PC-9 (cell line): ENCODE data around the gene CD93. TPM values are rescaled to one million over a fixed set of nuclear protein-coding genes. Genes with fewer than 3 reads are reported as not detected.

Experiments
- BruUV-seq: library from RNA; stranded (reverse); fragments of 400-500 nt; replicated peaks from 2 replicates; lab custom pipeline; 2021; lab: Mats Ljungman, UMichigan
- CTCF ChIA-PET: fragments of 300-600 bp; sonication (Branson Sonifier 250); formaldehyde crosslinking; loops from one replicate; lab custom pipeline; 2022; ENCODE audit warnings: antibody characterized with exemption; lab: Charles Lee
- POLR2A ChIA-PET: fragments of 300-600 bp; sonication (Branson Sonifier 250); formaldehyde crosslinking; loops from one replicate; lab custom pipeline; 2022; ENCODE audit warnings: antibody characterized with exemption; ENCODE audit not compliant: unreplicated experiment; lab: Charles Lee
- DNase-seq, 2 experiments: peaks; one replicate each; pipeline versions ENCODE4 v3.0.0 to v3.0.0-alpha.2; 2015 to 2022; ENCODE audit warnings: mixed read lengths in 1 of 2
- H2AFZ ChIP-seq: fragments of 200-600 bp; sonication (generic); 2 replicates; pipeline ENCODE4 v1.8.1; 2017; ENCODE audit warnings: antibody characterized with exemption
- H3F3A ChIP-seq: fragments of 200-600 bp; sonication (generic); 2 replicates; pipeline ENCODE4 v1.8.1; 2017; ENCODE audit warnings: antibody characterized with exemption, mild to moderate bottlenecking, low read depth; ENCODE audit not compliant: insufficient read depth
- H3K27ac ChIP-seq: fragments of 200-600 bp; sonication (generic); 2 replicates; pipeline ENCODE4 v1.6.1; 2016; ENCODE audit warnings: mixed run types
- H3K27me3 ChIP-seq: fragments of 200-600 bp; sonication (generic); 2 replicates; pipeline ENCODE4 v1.6.1; 2016; ENCODE audit warnings: low read depth, mixed run types; ENCODE audit not compliant: insufficient read depth
- H3K36me3 ChIP-seq: fragments of 200-600 bp; sonication (generic); 2 replicates; pipeline ENCODE4 v1.6.1; 2016; ENCODE audit warnings: low read depth, mixed run types
- H3K4me1 ChIP-seq: fragments of 200-600 bp; sonication (generic); replicated peaks from 2 replicates; pipeline ENCODE4 v1.6.1; 2016; ENCODE audit warnings: mixed run types; ENCODE audit not compliant: insufficient read depth
- H3K4me2 ChIP-seq: fragments of 200-600 bp; sonication (generic); 2 replicates; pipeline ENCODE4 v1.6.1; 2017; ENCODE audit warnings: mixed run types
- H3K4me3 ChIP-seq: fragments of 200-600 bp; sonication (generic); 2 replicates; pipeline ENCODE4 v1.6.1; 2016; ENCODE audit warnings: mixed run types
- H3K79me2 ChIP-seq: fragments of 200-600 bp; sonication (generic); 2 replicates; pipeline ENCODE4 v1.6.1; 2017; ENCODE audit warnings: low read depth, mixed run types
- H3K9me2 ChIP-seq: fragments of 200-600 bp; sonication (generic); 2 replicates; pipeline ENCODE4 v1.8.1; 2017; ENCODE audit warnings: mild to moderate bottlenecking; ENCODE audit not compliant: insufficient read depth
- H3K9me3 ChIP-seq: fragments of 200-600 bp; sonication (generic); 2 replicates; pipeline ENCODE4 v1.8.1; 2016; ENCODE audit warnings: low read depth; ENCODE audit not compliant: insufficient read depth
- H4K20me1 ChIP-seq: fragments of 200-600 bp; sonication (generic); 2 replicates; pipeline ENCODE4 v1.8.1; 2017; ENCODE audit not compliant: insufficient read depth
- EZH2 ChIP-seq: fragments of 200-600 bp; sonication (generic); IDR thresholded peaks from 2 replicates; pipeline ENCODE4 v1.8.0; 2017; ENCODE audit warnings: antibody characterized with exemption, low read depth
- intact Hi-C: fragments of 100-400 bp; cut with micrococcal nuclease; formaldehyde crosslinking; loops from one replicate; pipeline ENCODE4 v1.10.0; 2022; ENCODE audit not compliant: unreplicated experiment
- total RNA-seq: library from RNA; stranded (reverse); gene quantifications from 2 replicates; pipeline ENCODE4 v1.2.3, GENCODE V29; 2021
- TF ChIP-seq, protein P1 (sequence below): fragments of 200-600 bp; sonication (generic); conservative IDR thresholded peaks from 2 replicates; pipeline ENCODE4 v1.6.1; 2017; ENCODE audit warnings: mixed run types, antibody characterized with exemption, mild to moderate bottlenecking, moderate library complexity

The CD93 gene
- total RNA-seq, 1 experiment from 2014 or later: 0.07 TPM

DNA sequence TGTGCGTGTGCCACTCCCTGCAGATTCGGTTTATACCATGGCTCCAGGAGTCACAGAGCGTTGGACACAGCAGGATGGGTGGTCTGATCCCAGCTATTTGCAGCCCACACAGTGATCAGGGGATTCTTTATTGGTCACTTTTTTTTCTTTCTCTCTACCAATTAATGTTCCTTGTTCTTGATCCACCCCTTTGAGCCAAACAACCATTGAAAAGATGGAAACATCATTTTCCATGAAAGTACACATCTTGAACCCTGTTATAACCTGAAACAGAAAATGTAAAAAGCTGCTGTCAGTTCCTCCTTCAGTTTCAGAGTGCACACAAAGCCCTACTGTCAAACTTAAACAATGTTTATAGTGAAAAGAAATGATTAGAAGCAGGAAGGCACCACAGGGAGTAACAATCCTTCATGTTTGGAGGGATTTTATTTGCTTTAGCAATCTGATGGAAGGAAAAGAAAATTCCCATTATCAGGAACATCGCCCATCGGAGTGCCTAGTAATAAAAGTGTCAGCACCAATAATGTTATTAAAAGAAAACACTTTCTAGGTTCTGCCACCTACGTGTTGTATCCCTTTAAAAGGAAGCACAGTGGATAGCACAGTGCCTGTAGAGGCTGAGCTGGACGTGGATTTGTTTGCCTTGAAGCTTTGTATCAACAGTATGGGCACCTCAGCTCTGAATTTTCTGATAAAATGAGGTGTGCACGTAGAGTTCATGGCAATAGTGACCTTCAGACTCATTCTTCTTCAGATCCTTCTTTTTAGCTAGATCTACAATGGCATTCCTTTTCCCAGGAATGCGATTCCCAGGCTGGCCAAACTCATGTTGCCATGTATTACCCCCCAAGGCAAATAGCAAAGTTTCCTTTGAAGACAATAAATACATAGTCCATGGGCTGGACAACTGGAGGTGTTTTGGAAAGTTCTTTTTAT, 20.6 kb downstream of the CD93 start:
- no peak overlapping the region for H3K27ac ChIP-seq
- H3K36me3 ChIP-seq: no peaks in the 10 kb centered on the region
- ChIA-PET POLR2A (no interaction called here), CTCF (interaction anchor here (1.0 kb wide), 1 partner anchor 136 kb away, joined by 3 read pairs; no protein-coding TSS in a partner anchor)
- H3K27me3 ChIP-seq: no peaks in the 10 kb centered on the region
- H3K4me1 ChIP-seq: 0 out of 2 replicates have a peak, but pooled peaks cover under 1% of the 10 kb centered on the region
- H3K9me2 ChIP-seq: no peaks in the 10 kb centered on the region
- H3K4me2 ChIP-seq: no peak overlapping the region
- intact Hi-C loops: no loop called here
- no peaks in the 10 kb centered on the region for H3K9me3 ChIP-seq
- DNase-seq: no peak
- H3F3A ChIP-seq: no peaks in the 10 kb centered on the region
- H3K79me2 ChIP-seq: no peaks in the 10 kb centered on the region
- no peaks in the 10 kb centered on the region for H4K20me1 ChIP-seq
- H3K4me3 ChIP-seq: no peak overlapping the region
- no peak for TF ChIP-seq EZH2
- TF ChIP-seq, protein P1, sequence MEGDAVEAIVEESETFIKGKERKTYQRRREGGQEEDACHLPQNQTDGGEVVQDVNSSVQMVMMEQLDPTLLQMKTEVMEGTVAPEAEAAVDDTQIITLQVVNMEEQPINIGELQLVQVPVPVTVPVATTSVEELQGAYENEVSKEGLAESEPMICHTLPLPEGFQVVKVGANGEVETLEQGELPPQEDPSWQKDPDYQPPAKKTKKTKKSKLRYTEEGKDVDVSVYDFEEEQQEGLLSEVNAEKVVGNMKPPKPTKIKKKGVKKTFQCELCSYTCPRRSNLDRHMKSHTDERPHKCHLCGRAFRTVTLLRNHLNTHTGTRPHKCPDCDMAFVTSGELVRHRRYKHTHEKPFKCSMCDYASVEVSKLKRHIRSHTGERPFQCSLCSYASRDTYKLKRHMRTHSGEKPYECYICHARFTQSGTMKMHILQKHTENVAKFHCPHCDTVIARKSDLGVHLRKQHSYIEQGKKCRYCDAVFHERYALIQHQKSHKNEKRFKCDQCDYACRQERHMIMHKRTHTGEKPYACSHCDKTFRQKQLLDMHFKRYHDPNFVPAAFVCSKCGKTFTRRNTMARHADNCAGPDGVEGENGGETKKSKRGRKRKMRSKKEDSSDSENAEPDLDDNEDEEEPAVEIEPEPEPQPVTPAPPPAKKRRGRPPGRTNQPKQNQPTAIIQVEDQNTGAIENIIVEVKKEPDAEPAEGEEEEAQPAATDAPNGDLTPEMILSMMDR: no peak
- no TSS peak for BruUV-seq
- no peak overlapping the region for H2AFZ ChIP-seq

DNA sequence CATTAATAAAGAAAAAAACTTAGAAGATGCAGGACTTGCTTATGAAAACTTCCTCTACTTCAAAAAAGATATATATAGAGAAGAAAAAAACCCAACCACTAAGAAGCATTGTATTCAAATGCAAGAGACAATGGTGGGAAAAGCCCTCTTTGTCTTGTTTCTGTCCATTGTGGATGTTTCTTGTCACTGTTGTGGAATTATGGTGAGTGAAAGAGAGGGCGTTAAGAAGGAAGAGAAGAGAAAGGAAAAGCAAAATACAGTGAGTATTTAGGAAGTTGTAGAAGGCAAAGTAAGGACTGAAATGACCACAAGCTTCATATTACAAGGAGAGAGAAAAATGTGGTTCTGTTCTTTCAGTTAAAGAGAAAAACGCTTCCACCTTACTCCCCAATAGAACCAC, 22.5 kb downstream of the CD93 start:
- no peak overlapping the region for H3K4me2 ChIP-seq
- no peak overlapping the region for H2AFZ ChIP-seq
- H3K9me3 ChIP-seq: no peaks in the 10 kb centered on the region
- no peaks in the 10 kb centered on the region for H4K20me1 ChIP-seq
- H3K9me2 ChIP-seq: peaks cover 2% of the 10 kb centered on the region; the same call in 1 of the 2 replicates
- no peaks in the 10 kb centered on the region for H3K36me3 ChIP-seq
- intact Hi-C loops: no loop called here
- H3K4me3 ChIP-seq: no peak overlapping the region
- BruUV-seq: no TSS peak
- H3K27me3 ChIP-seq: no peaks in the 10 kb centered on the region
- peaks cover 7% of the 10 kb centered on the region; the same call in 1 of the 2 replicates for H3K4me1 ChIP-seq
- POLR2A ChIA-PET: interaction anchor here (0.7 kb wide), 1 partner anchor 673 kb away, joined by 6 read pairs; no protein-coding TSS in a partner anchor
- no peak for DNase-seq
- no peaks in the 10 kb centered on the region for H3K79me2 ChIP-seq
- CTCF ChIA-PET: interaction anchor here (0.6 to 0.7 kb wide), 2 partner anchors 98 to 610 kb away, joined by 3 to 4 read pairs; no protein-coding TSS in a partner anchor
- no peaks in the 10 kb centered on the region for H3F3A ChIP-seq
- TF ChIP-seq EZH2: no peak
- TF ChIP-seq, protein P1: no peak
- H3K27ac ChIP-seq: no peak overlapping the region

DNA sequence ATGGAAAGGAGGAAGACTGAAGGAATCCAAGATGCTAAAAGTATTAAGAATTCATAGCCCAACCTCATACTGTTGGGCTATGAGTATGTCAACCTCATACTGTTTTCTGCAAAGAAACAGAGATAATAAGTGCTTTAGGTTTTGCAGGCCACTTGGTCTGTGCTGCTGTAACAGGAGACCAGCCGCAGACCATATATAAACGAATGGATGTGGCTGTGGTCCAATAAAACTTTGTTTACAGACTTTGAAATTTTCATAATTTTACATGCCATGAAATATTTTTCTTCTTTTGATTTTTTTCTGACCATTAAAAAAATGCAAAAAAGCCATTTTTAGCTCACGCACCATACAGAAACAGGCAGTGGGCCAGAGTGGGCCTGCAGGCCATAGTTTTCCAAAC, 23.0 kb downstream of the CD93 start:
- Histone ChIP-seq H3K9me3 (no peaks in the 10 kb centered on the region), H3K4me1 (peaks cover 7% of the 10 kb centered on the region; the same call in 1 of the 2 replicates), H3K27ac (no peak overlapping the region), H3F3A (no peaks in the 10 kb centered on the region), H3K36me3 (no peaks in the 10 kb centered on the region), H3K9me2 (peaks cover 4% of the 10 kb centered on the region; the same call in 1 of the 2 replicates), H2AFZ (no peak overlapping the region), H3K4me2 (no peak overlapping the region), H4K20me1 (no peaks in the 10 kb centered on the region), H3K4me3 (no peak overlapping the region), H3K79me2 (no peaks in the 10 kb centered on the region), H3K27me3 (no peaks in the 10 kb centered on the region)
- TF ChIP-seq, protein P1: no peak
- TF ChIP-seq EZH2: no peak
- POLR2A ChIA-PET: interaction anchor here (0.7 kb wide), 1 partner anchor 673 kb away, joined by 6 read pairs; no protein-coding TSS in a partner anchor
- CTCF ChIA-PET: interaction anchor here (0.6 to 0.7 kb wide), 2 partner anchors 97 to 609 kb away, joined by 3 to 4 read pairs; no protein-coding TSS in a partner anchor
- DNase-seq: no peak
- intact Hi-C loops: no loop called here
- BruUV-seq: no TSS peak
